Panc1 (cell line): ENCODE data around the gene SLC16A5. TPM values are rescaled to one million over a fixed set of nuclear protein-coding genes. Genes with fewer than 3 reads are reported as not detected.
"Not testable (repeated sequence)": the region's sequence is repeated elsewhere in the genome, so short reads cannot be mapped to it uniquely, and the experiment has no call there.

Experiments used
- ATAC-seq: fragments of 200-7000 bp; cut with Tn5 transposase; 2 replicates; pipeline ENCODE4 v1.9.1; 2020; ENCODE audit warnings: mild to moderate bottlenecking, moderate library complexity
- BruUV-seq: library from RNA; stranded (reverse); fragments of 400-500 nt; replicated peaks from 2 replicates; lab custom pipeline; 2021; lab: Mats Ljungman, UMichigan
- CTCF ChIA-PET: fragments of 300-600 bp; sonication (Branson Sonifier 250); formaldehyde crosslinking; loops from one replicate; lab custom pipeline; 2022; ENCODE audit warnings: antibody characterized with exemption; lab: Charles Lee
- POLR2A ChIA-PET: fragments of 300-600 bp; sonication (Branson Sonifier 250); formaldehyde crosslinking; loops from one replicate; lab custom pipeline; 2022; ENCODE audit warnings: antibody characterized with exemption; lab: Charles Lee
- DNase-seq: peaks from one replicate; pipeline ENCODE4 v3.0.0-alpha.2; 2010; ENCODE audit warnings: low read depth, low spot score
- H3K27ac ChIP-seq: 2 replicates; pipeline ENCODE4 v1.5.1; 2011; ENCODE audit warnings: mild to moderate bottlenecking, low read length, inconsistent platforms
- H3K27me3 ChIP-seq: fragments of 200-500 bp; sonication (Bioruptor generic); 2 replicates; pipeline ENCODE4 v1.6.0; 2014; ENCODE audit warnings: low read length, inconsistent platforms; ENCODE audit not compliant: control insufficient read depth, insufficient read depth
- H3K36me3 ChIP-seq: fragments of 200-500 bp; sonication (Bioruptor generic); 2 replicates; pipeline ENCODE4 v1.5.1; 2014; ENCODE audit warnings: inconsistent platforms, mild to moderate bottlenecking, low read length, moderate library complexity; ENCODE audit not compliant: control insufficient read depth, insufficient read depth
- H3K4me1 ChIP-seq: 2 replicates; pipeline ENCODE4 v1.5.1; 2011; ENCODE audit warnings: inconsistent platforms, mild to moderate bottlenecking, low read length, moderate library complexity; ENCODE audit not compliant: control insufficient read depth, insufficient read depth
- H3K4me3 ChIP-seq, 2 experiments: 2 replicates each; pipeline ENCODE4 v1.5.1; 2011 to 2012; ENCODE audit warnings: low read depth in 2 of 2, low read length in 2 of 2, mild to moderate bottlenecking in 2 of 2, inconsistent platforms in 1 of 2, moderate library complexity in 1 of 2
- H3K9me3 ChIP-seq: fragments of 200-500 bp; sonication (Bioruptor generic); 2 replicates; pipeline ENCODE4 v1.5.1; 2014; ENCODE audit warnings: low read depth, mild to moderate bottlenecking, inconsistent platforms, low read length, moderate library complexity; ENCODE audit not compliant: control insufficient read depth, insufficient read depth
- CTCF ChIP-seq: fragments of 450-650 bp; IDR thresholded peaks from 2 replicates; pipeline ENCODE4 v1.5.1; 2017; ENCODE audit warnings: mild to moderate bottlenecking
- POLR2AphosphoS5 ChIP-seq: IDR thresholded peaks from 2 replicates; pipeline ENCODE4 v1.6.1; 2012; ENCODE audit warnings: mild to moderate bottlenecking, low read depth, low read length, moderate library complexity
- REST ChIP-seq, 2 experiments: IDR thresholded peaks; 2 replicates each; pipeline ENCODE4 v1.6.1; 2011 to 2012; ENCODE audit warnings: low read depth in 2 of 2, control low read depth in 1 of 2, low read length in 1 of 2, mild to moderate bottlenecking in 1 of 2, moderate library complexity in 1 of 2; ENCODE audit not compliant: insufficient read depth in 1 of 2
- SIN3A ChIP-seq: IDR thresholded peaks from 2 replicates; pipeline ENCODE4 v1.6.1; 2012; ENCODE audit warnings: low read depth, mild to moderate bottlenecking, low read length, moderate library complexity, borderline replicate concordance; ENCODE audit not compliant: insufficient read depth
- TCF7L2 ChIP-seq: IDR thresholded peaks from 2 replicates; pipeline ENCODE4 v1.6.1; 2011; ENCODE audit warnings: mild to moderate bottlenecking, low read depth, low read length, inconsistent platforms
- in situ Hi-C: cut with HindIII; loops from 2 replicates; pipeline ENCODE4 v1.10.0; 2016; ENCODE audit warnings: low sequenced_read_pairs, low pct_unique_long_range_greater_than_20kb
- intact Hi-C: fragments of 100-400 bp; cut with micrococcal nuclease; formaldehyde crosslinking; loops from one replicate; pipeline ENCODE4 v1.10.0; 2022; ENCODE audit not compliant: unreplicated experiment
- total RNA-seq: library from RNA; stranded (reverse); gene quantifications from one replicate; pipeline ENCODE4 v1.2.1, GENCODE V29; 2021; ENCODE audit not compliant: unreplicated experiment

Gene SLC16A5
- total RNA-seq, 1 experiment from 2014 or later: 46.6 TPM

GRCh38 chr17:75125984-75126383 is 38.2 kb downstream of the SLC16A5 start:
- H3K27ac ChIP-seq: peak overlapping the region; percentile 4; the same call in 1 of the 2 replicates
- TF ChIP-seq CTCF (no peak), POLR2AphosphoS5 (0 out of 2 replicates have a peak, but pooled peaks have one; percentile 19)
- ChIA-PET CTCF (interaction anchor here (0.7 kb wide), 1 partner anchor 46 kb away, joined by 3 read pairs; no protein-coding TSS in a partner anchor), POLR2A (interaction anchor here (0.6 kb wide), 1 partner anchor 8 kb away, joined by 10 read pairs; no protein-coding TSS in a partner anchor)
- in situ Hi-C loops: no loop called here
- no peaks in the 10 kb centered on the region for H3K9me3 ChIP-seq
- ATAC-seq: no peak
- no TSS peak for BruUV-seq
- H3K4me3 ChIP-seq: no peak overlapping the region
- peaks cover 40% of the 10 kb centered on the region for H3K4me1 ChIP-seq
- no peaks in the 10 kb centered on the region for H3K27me3 ChIP-seq
- intact Hi-C loops: no loop called here
- no peak for DNase-seq
- no peaks in the 10 kb centered on the region; the same call in 1 of the 2 replicates for H3K36me3 ChIP-seq

GRCh38 chr17:75126954-75127353 is 39.2 kb downstream of the SLC16A5 start:
- H3K4me3 ChIP-seq: no peak overlapping the region
- no TSS peak for BruUV-seq
- no peak for TF ChIP-seq TCF7L2
- no peak for TF ChIP-seq REST (IDR thresholded peaks at IDR 0.05; ENCODE audit: insufficient read depth in 1 of 2, low read depth in 2 of 2, low read length in 1 of 2)
- TF ChIP-seq CTCF: no peak
- TF ChIP-seq POLR2AphosphoS5: no peak; the same call in 1 of the 2 replicates
- no peak for TF ChIP-seq SIN3A
- H3K27me3 ChIP-seq: no peaks in the 10 kb centered on the region
- intact Hi-C loops (no loop called here), in situ Hi-C loops (no loop called here)
- DNase-seq (no peak), ATAC-seq (no peak)
- POLR2A ChIA-PET: interaction anchor here (0.6 kb wide), 1 partner anchor 22 kb away, joined by 4 read pairs; no protein-coding TSS in a partner anchor
- no peak overlapping the region for H3K27ac ChIP-seq
- H3K4me1 ChIP-seq: peaks cover 40% of the 10 kb centered on the region
- no peaks in the 10 kb centered on the region for H3K9me3 ChIP-seq
- CTCF ChIA-PET: interaction anchor here (0.7 kb wide), 2 partner anchors 27 to 61 kb away, joined by 3 to 6 read pairs; no protein-coding TSS in a partner anchor
- peaks cover 3% of the 10 kb centered on the region; the same call in 1 of the 2 replicates for H3K36me3 ChIP-seq

GRCh38 chr17:75127936-75128335 is 40.2 kb downstream of the SLC16A5 start:
- H3K4me3 ChIP-seq, H3K36me3 ChIP-seq, intact Hi-C loops, H3K27ac ChIP-seq, H3K9me3 ChIP-seq, POLR2A ChIA-PET, in situ Hi-C loops, BruUV-seq, DNase-seq, H3K27me3 ChIP-seq, ATAC-seq: not testable (repeated sequence)
- CTCF ChIA-PET: interaction anchor here (1.0 kb wide), 1 partner anchor 14 kb away, joined by 4 read pairs; no protein-coding TSS in a partner anchor
- peaks cover 40% of the 10 kb centered on the region for H3K4me1 ChIP-seq
